ENCODE measurements around the gene RHPN2. TPM values are rescaled to one million over a fixed set of nuclear protein-coding genes. Genes with fewer than 3 reads are reported as not detected.

RHPN2 gene
- total RNA-seq, 1 donor from 2014 or later: 4.5 TPM

DNA sequence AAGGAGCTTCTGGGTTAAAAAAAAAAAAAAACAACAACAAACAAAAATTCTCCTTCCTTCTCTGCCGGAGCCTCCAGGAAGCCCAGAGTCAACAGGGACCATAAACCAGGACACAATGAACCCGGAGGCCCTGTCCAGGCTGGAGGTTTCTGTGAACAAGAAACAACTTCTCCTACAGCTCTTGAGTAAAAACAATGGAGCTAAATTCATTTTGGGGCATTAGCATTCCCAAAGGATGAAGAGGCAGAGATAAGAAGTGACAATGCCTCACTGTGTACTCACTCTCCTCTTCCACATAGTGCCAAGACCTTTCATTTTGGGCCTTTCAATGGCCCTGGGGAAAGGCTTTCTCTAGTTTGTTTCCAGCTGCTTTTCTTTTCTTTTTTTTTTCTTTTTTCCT lies 9.0 kb downstream of the RHPN2 start:
- Mint-ChIP-seq H3K36me3 (ENCODE audit: low read depth, unreplicated experiment) (no peaks in the 10 kb centered on the region), H3K4me3 (ENCODE audit: unreplicated experiment) (no peak overlapping the region), H3K4me1 (ENCODE audit: unreplicated experiment) (peaks cover 12% of the 10 kb centered on the region), H3K27ac (ENCODE audit: unreplicated experiment) (peak overlapping the region; percentile 44), H3K9me3 (ENCODE audit: unreplicated experiment) (no peaks in the 10 kb centered on the region), H3K27me3 (ENCODE audit: unreplicated experiment) (peaks cover under 1% of the 10 kb centered on the region)
- DNase-seq (ENCODE audit: low spot score): no peak
- no peak for TF ChIP-seq CTCF (IDR thresholded peaks at IDR 0.05; ENCODE audit: unreplicated experiment)

- H3K27me3 Mint-ChIP-seq (ENCODE audit: unreplicated experiment): no peaks in the 10 kb centered on the region
These were observed 10.1 kb downstream of the RHPN2 start for GRCh38 chr19:33054623-33055022.

DNA sequence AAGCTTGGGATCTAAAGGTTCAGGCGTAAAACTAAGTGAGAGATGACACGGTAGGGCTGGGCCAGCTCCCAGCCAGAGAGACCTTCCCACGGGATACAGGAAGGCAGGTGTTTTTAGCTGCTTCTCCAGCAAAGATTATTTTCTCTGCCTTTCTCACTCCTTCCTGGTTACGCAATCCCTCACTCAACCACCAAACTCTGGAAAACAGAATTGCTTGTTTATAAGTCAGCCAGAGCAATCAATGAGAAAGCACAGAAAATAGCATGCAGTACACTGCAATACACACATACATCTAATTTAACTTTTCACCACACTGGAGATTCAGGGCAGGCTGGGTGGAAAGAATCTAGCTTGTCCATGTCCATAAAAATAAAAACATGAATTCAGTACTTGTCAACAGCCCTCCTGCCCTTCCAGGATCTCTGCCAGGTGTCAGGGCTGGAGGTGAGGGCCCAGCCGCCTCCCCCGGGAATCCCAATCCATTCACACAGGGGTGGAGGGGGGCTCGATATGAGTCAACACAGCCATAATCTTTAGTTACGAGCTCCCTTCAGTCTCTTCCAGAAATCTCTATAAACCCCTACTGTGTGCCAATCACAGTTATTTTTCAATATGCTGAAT lies 12.2 kb downstream of the RHPN2 start:
- Mint-ChIP-seq H3K4me1 (ENCODE audit: unreplicated experiment) (peaks cover 12% of the 10 kb centered on the region), H3K4me3 (ENCODE audit: unreplicated experiment) (no peak overlapping the region), H3K36me3 (ENCODE audit: low read depth, unreplicated experiment) (no peaks in the 10 kb centered on the region), H3K27me3 (ENCODE audit: unreplicated experiment) (no peaks in the 10 kb centered on the region), H3K27ac (ENCODE audit: unreplicated experiment) (no peak overlapping the region), H3K9me3 (ENCODE audit: unreplicated experiment) (no peaks in the 10 kb centered on the region)
- TF ChIP-seq CTCF (IDR thresholded peaks at IDR 0.05; ENCODE audit: unreplicated experiment): no peak
- no peak for DNase-seq (ENCODE audit: low spot score)

More at GRCh38 chr19:33054623-33055022, 10.1 kb downstream of the RHPN2 start:
- H3K4me3 Mint-ChIP-seq (ENCODE audit: unreplicated experiment): no peak overlapping the region
- no peak for TF ChIP-seq CTCF (IDR thresholded peaks at IDR 0.05; ENCODE audit: unreplicated experiment)
- peaks cover 12% of the 10 kb centered on the region for H3K4me1 Mint-ChIP-seq (ENCODE audit: unreplicated experiment)
- DNase-seq (ENCODE audit: low spot score): no peak
- no peak overlapping the region for H3K27ac Mint-ChIP-seq (ENCODE audit: unreplicated experiment)
- no peaks in the 10 kb centered on the region for H3K9me3 Mint-ChIP-seq (ENCODE audit: unreplicated experiment)
- H3K36me3 Mint-ChIP-seq (ENCODE audit: low read depth, unreplicated experiment): no peaks in the 10 kb centered on the region

DNA sequence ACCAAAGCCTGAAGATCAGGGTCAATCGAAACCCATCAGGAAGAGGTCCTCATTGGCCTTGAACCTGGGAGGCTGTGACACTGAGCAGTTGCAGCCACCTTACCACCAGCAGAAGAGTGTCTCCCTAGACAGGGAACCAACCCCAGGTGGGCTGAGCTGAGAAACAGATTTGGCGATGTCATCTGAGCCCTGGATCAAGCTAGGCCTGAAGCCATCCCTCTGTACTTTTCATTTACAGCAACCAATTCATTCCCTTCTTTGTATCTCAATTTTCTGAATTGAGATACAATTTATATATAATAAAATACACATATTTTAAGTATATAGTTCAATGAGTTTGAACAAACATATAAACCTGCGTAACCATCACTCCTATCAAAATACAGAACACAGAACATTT lies 14.6 kb downstream of the RHPN2 start:
- Mint-ChIP-seq H3K36me3 (ENCODE audit: low read depth, unreplicated experiment) (no peaks in the 10 kb centered on the region), H3K4me3 (ENCODE audit: unreplicated experiment) (no peak overlapping the region), H3K27ac (ENCODE audit: unreplicated experiment) (no peak overlapping the region), H3K27me3 (ENCODE audit: unreplicated experiment) (peaks cover 3% of the 10 kb centered on the region), H3K9me3 (ENCODE audit: unreplicated experiment) (no peaks in the 10 kb centered on the region), H3K4me1 (ENCODE audit: unreplicated experiment) (peaks cover 7% of the 10 kb centered on the region)
- no peak for DNase-seq (ENCODE audit: low spot score)
- no peak for TF ChIP-seq CTCF (IDR thresholded peaks at IDR 0.05; ENCODE audit: unreplicated experiment)

GRCh38 chr19:33048806-33049676 lies 15.6 kb downstream of the RHPN2 start:
- no peak for DNase-seq (ENCODE audit: low spot score)
- H3K36me3 Mint-ChIP-seq (ENCODE audit: low read depth, unreplicated experiment): no peaks in the 10 kb centered on the region
- H3K9me3 Mint-ChIP-seq (ENCODE audit: unreplicated experiment): no peaks in the 10 kb centered on the region
- H3K4me3 Mint-ChIP-seq (ENCODE audit: unreplicated experiment): no peak overlapping the region
- H3K27me3 Mint-ChIP-seq (ENCODE audit: unreplicated experiment): peaks cover 3% of the 10 kb centered on the region
- no peak overlapping the region for H3K27ac Mint-ChIP-seq (ENCODE audit: unreplicated experiment)
- TF ChIP-seq CTCF (IDR thresholded peaks at IDR 0.05; ENCODE audit: unreplicated experiment): no peak
- peaks cover 7% of the 10 kb centered on the region for H3K4me1 Mint-ChIP-seq (ENCODE audit: unreplicated experiment)
